Measurements from ENCODE around the gene SHISA3.

The SHISA3 gene

GRCh38 chr4:42445038-42445437, 47.8 kb downstream of the SHISA3 start:
- DNase-seq (ENCODE audit: low spot score) = no peak

DNA sequence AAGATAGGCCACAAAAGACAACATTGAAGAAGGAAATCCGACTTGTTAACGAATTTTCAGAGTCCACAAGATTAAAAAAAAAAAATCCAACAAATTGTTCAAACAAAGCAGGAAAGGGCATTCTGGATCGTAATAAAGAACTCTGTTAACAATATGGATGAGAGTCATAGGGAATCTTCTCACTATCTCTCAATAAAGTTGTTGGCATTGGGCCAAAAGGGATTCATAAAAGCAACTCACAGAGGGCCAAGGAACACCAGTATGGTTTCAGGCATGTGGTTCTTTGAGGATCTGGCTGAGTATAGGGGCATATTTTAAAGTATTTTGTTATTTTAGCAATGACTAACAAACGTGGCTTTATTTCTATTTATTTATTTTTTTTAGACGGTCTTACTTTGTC, 49.5 kb downstream of the SHISA3 start:
- no peak for DNase-seq (ENCODE audit: low spot score)
